K562 (cell line): ENCODE results near the gene OPHN1. TPM values are rescaled to one million over a fixed set of nuclear protein-coding genes. Genes with fewer than 3 reads are reported as not detected.

Experiments
- ATAC-seq: fragments of 200-7000 bp; cut with Tn5 transposase; 3 replicates; pipeline ENCODE4 v1.9.1; 2020; ENCODE audit warnings: moderate library complexity
- BruUV-seq: library from RNA; stranded (reverse); fragments of 400-500 nt; replicated peaks from 2 replicates; lab custom pipeline; 2021; lab: Mats Ljungman, UMichigan
- CTCF ChIA-PET: fragments of 300-600 bp; formaldehyde crosslinking; extraction: SDS; loops from one replicate; lab custom pipeline; 2021; ENCODE audit warnings: low intra/inter-chr PET ratio; lab: Yijun Ruan, JAX
- POLR2A ChIA-PET: fragments of 300-600, 350-650 bp; sonication (Branson Sonifier 250); formaldehyde crosslinking; extraction: SDS; loops from one replicate; lab custom pipeline; 2021; ENCODE audit warnings: antibody characterized with exemption, inconsistent platforms; lab: Yijun Ruan, JAX
- DNase-seq, 4 experiments: peaks; one replicate each; pipeline versions ENCODE4 v3.0.0 to v3.0.0-alpha.2; 2011 to 2018; ENCODE audit warnings: low spot score in 3 of 4, mixed read lengths in 3 of 4; ENCODE audit errors: extremely low read depth in 1 of 4
- FAIRE-seq: peaks from 2 replicates; lab custom pipeline; 2011; peaks lifted over from hg19 to GRCh38; lab: Jason Lieb, UNC
- H2AFZ ChIP-seq: 2 replicates; pipeline ENCODE4 v1.6.0; 2011; ENCODE audit warnings: low read depth, low read length, control low read depth, inconsistent platforms
- H3K27ac ChIP-seq: fragments of 200-600 bp; 3 replicates; pipeline ENCODE4 v1.8.0; 2011; ENCODE audit warnings: low read depth, mild to moderate bottlenecking, control low read depth, inconsistent platforms, low read length, moderate library complexity, mixed read lengths; ENCODE audit errors: extremely low read depth
- H3K27me3 ChIP-seq, 2 experiments: fragments of 300-600 bp in 1 of 2; 2 replicates in 1 of 2; 3 replicates in 1 of 2; pipeline versions ENCODE4 v1.6.0 to v1.8.0; 2011; ENCODE audit warnings: inconsistent platforms in 2 of 2, low read length in 2 of 2, mild to moderate bottlenecking in 1 of 2, mixed read lengths in 1 of 2, moderate library complexity in 1 of 2; ENCODE audit not compliant: control insufficient read depth in 2 of 2, insufficient read depth in 2 of 2
- H3K36me3 ChIP-seq: fragments of 300-600 bp; 3 replicates; pipeline ENCODE4 v1.8.0; 2011; ENCODE audit warnings: mild to moderate bottlenecking, low read length, inconsistent platforms; ENCODE audit not compliant: control insufficient read depth, insufficient read depth
- H3K4me1 ChIP-seq, 2 experiments: fragments of 200-600 bp in 1 of 2; replicated peaks in 1 of 2; 2 replicates in 1 of 2; 3 replicates in 1 of 2; pipeline versions ENCODE4 v1.5.1 to v1.8.0; 2011; ENCODE audit warnings: inconsistent platforms in 2 of 2, low read length in 2 of 2, mild to moderate bottlenecking in 1 of 2, mixed read lengths in 1 of 2, moderate library complexity in 1 of 2; ENCODE audit not compliant: control insufficient read depth in 2 of 2, insufficient read depth in 2 of 2
- H3K4me2 ChIP-seq: 2 replicates; pipeline ENCODE4 v1.6.1; 2011; ENCODE audit warnings: low read length, control low read depth, inconsistent platforms, mixed read lengths; ENCODE audit not compliant: insufficient read depth
- H3K4me3 ChIP-seq: fragments of 200-600 bp; sonication (generic), shearing (Covaris generic); 2 replicates; pipeline ENCODE4 v1.5.1; 2016; ENCODE audit warnings: control low read depth, inconsistent platforms
- H3K79me2 ChIP-seq: fragments of 200-600 bp; 3 replicates; pipeline ENCODE4 v1.8.0; 2011; ENCODE audit warnings: low read length, inconsistent platforms; ENCODE audit not compliant: control insufficient read depth, insufficient read depth
- H3K9ac ChIP-seq, 2 experiments: 2 replicates each; pipeline versions ENCODE4 v1.6.0 to v1.6.1; 2011; ENCODE audit warnings: low read depth in 2 of 2, low read length in 2 of 2, control low read depth in 1 of 2, inconsistent platforms in 1 of 2, mild to moderate bottlenecking in 1 of 2, mixed read lengths in 1 of 2; ENCODE audit not compliant: insufficient read depth in 1 of 2
- H3K9me1 ChIP-seq: one replicate; pipeline ENCODE4 v1.6.0; 2011; ENCODE audit warnings: inconsistent platforms, mild to moderate bottlenecking, low read length, moderate library complexity; ENCODE audit not compliant: control insufficient read depth, insufficient read depth
- H3K9me3 ChIP-seq: replicated peaks from 2 replicates; pipeline ENCODE4 v1.5.1; 2011; ENCODE audit warnings: low read depth, low read length, inconsistent platforms; ENCODE audit not compliant: control insufficient read depth, insufficient read depth
- H4K20me1 ChIP-seq: replicated peaks from 2 replicates; pipeline ENCODE4 v1.6.1; 2011; ENCODE audit warnings: low read length, inconsistent platforms, mixed read lengths; ENCODE audit not compliant: control insufficient read depth, insufficient read depth
- CEBPB ChIP-seq: fragments of 450-650 bp; IDR thresholded peaks from 2 replicates; pipeline ENCODE4 v1.6.1; 2016; ENCODE audit warnings: missing genetic modification characterization, missing compliant biosample characterization
- HDAC1 ChIP-seq, 2 experiments: fragments of 450-650 bp; IDR thresholded peaks; 2 replicates each; pipeline ENCODE4 v1.6.1; 2016 to 2017; ENCODE audit warnings: inconsistent platforms in 1 of 2, mild to moderate bottlenecking in 1 of 2, moderate library complexity in 1 of 2
- NBN ChIP-seq: fragments of 450-650 bp; IDR thresholded peaks from 2 replicates; pipeline ENCODE4 v1.6.1; 2016; ENCODE audit warnings: low read depth, mild to moderate bottlenecking
- SMAD1 ChIP-seq: fragments of 150-350 bp; IDR thresholded peaks from 2 replicates; pipeline ENCODE4 v1.6.1; 2014; ENCODE audit warnings: low read length, low read depth; ENCODE audit not compliant: partially characterized antibody
- SMC3 ChIP-seq: conservative IDR thresholded peaks from 2 replicates; pipeline ENCODE4 v1.6.1; 2011; ENCODE audit warnings: low read depth, low read length, improper control_type of control experiment; ENCODE audit not compliant: insufficient read depth
- STAG1 ChIP-seq: sonication (generic); formaldehyde crosslinking; IDR thresholded peaks from 2 replicates; pipeline ENCODE4 v1.5.0; 2020; ENCODE audit warnings: missing genetic modification reagents, borderline replicate concordance
- YY1 ChIP-seq, 3 experiments: IDR thresholded peaks; 2 replicates each; pipeline ENCODE4 v1.6.1; 2011; ENCODE audit warnings: low read length in 2 of 3, mild to moderate bottlenecking in 2 of 3, moderate library complexity in 2 of 3, borderline replicate concordance in 1 of 3, control low read depth in 1 of 3, low read depth in 1 of 3; ENCODE audit not compliant: insufficient read depth in 3 of 3, insufficient replicate concordance in 2 of 3, control insufficient read depth in 1 of 3, insufficient read length in 1 of 3; ENCODE audit errors: extremely low read depth in 1 of 3
- ZNF699 ChIP-seq: fragments of 250-450 bp; sonication (Bioruptor Pico); IDR thresholded peaks from 2 replicates; pipeline ENCODE4 v1.8.0; 2021; ENCODE audit warnings: mild to moderate bottlenecking, moderate library complexity; ENCODE audit not compliant: insufficient replicate concordance
- WGBS: fragments of 100-300 bp; shearing (Covaris generic); methylation state at CpG from one replicate; pipeline ENCODE4 v1.1.6; 2016; ENCODE audit warnings: low coverage, mixed read lengths; ENCODE audit not compliant: insufficient coverage; ENCODE audit errors: missing lambda C conversion rate; 5-methylcytosine and 5-hydroxymethylcytosine counted together
- in situ Hi-C: fragments of 300-500 bp; cut with MboI; formaldehyde crosslinking; loops from 4 replicates; pipeline ENCODE4 v1.15.0; 2018; ENCODE audit warnings: inconsistent platforms, mixed read lengths
- intact Hi-C: fragments of 100-400 bp; cut with micrococcal nuclease; formaldehyde crosslinking; loops from 2 replicates; pipeline ENCODE4 v1.14.2; 2022
- polyA plus RNA-seq, 8 experiments: library from polyadenylated mRNA; depleted of rRNA in 4 of 8; stranded (reverse) in 5 of 8; unstranded in 3 of 8; fragments of >200 nt; fragmentation: Nextera tagmentation in 2 of 8; fragmentation: Illumina TruSeq in 1 of 8; extraction: Ambion mirVana in 2 of 8; extraction: Trizol in 1 of 8; gene quantifications; 2 replicates each; pipeline versions ENCODE4 v1.2.1 to v1.2.3, GENCODE V29; 2011 to 2014; ENCODE audit warnings: inconsistent platforms in 1 of 8, missing spikeins in 1 of 8
- total RNA-seq, 7 experiments: library from RNA; depleted of rRNA in 6 of 7; stranded (reverse); fragments of >200 nt in 6 of 7; fragmentation: Illumina TruSeq in 2 of 7; extraction: Trizol in 2 of 7; gene quantifications; 2 replicates each; pipeline versions ENCODE4 v1.2.1 to v1.2.3, GENCODE V29; 2011 to 2021; ENCODE audit warnings: low replicate concordance in 1 of 7
- TF ChIP-seq, protein P1 (sequence below): fragments of 250-450 bp; sonication (Bioruptor Pico); IDR thresholded peaks from 2 replicates; pipeline ENCODE4 v1.9.0; 2021; ENCODE audit warnings: mild to moderate bottlenecking, inconsistent platforms
- TF ChIP-seq, protein P2 (sequence below): IDR thresholded peaks from 2 replicates; pipeline ENCODE4 v1.6.1; 2012; ENCODE audit warnings: low read depth, low read length, improper control_type of control experiment, borderline replicate concordance
- TF ChIP-seq, protein P3 (sequence below): fragments of 450-650 bp; IDR thresholded peaks from 2 replicates; pipeline ENCODE4 v1.7.1; 2018; ENCODE audit warnings: mild to moderate bottlenecking, low read depth; ENCODE audit not compliant: partially characterized antibody

The OPHN1 gene
- total and polyA plus RNA-seq, 9 of the 15 experiments (the other 6 are each of a cell fraction or from before 2014, with no cell fraction given) = 0.28 to 1.8 (median 1.0) TPM

DNA sequence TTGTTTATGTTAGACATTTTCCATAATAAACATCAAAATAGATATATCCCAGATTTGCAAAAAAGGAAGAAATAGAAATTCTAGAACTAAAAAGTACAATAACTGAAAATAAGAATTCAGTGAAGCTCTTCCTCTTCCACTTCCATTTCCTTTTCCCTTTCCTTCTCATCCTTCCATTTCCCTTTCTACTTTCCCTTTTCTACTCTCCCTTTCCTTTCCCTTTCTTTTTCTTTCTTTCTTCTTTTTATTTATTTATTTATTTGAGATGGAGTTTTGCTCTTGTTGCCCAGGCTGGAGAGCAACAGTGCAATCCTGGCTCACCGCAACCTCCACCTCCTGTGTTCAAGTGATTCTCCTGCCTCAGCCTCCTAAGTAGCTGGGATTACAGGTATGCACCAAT is 30.6 kb upstream of the OPHN1 start (continued):
- no peak for TF ChIP-seq STAG1

GRCh38 chrX:68462653-68463052 is 29.4 kb upstream of the OPHN1 start:
- H3K36me3 ChIP-seq = no peaks in the 10 kb centered on the region
- H3K27ac ChIP-seq = peak overlapping the region; percentile 47; the same call in 2 of the 3 replicates
- no TSS peak for BruUV-seq
- in situ Hi-C loops = no loop called here
- peak overlapping the region; percentile 90 for H2AFZ ChIP-seq
- WGBS = 4% methylated on average over 8 of the region's 8 CpGs
- FAIRE-seq (peak; percentile 92), DNase-seq (peak in 3 of 4 experiments; percentile 8 to 67 (median 10)), ATAC-seq (peak; percentile 92)
- ChIA-PET POLR2A (no interaction called here), CTCF (interaction anchor here (0.7 kb wide), 2 partner anchors 9 to 265 kb away, joined by 3 to 4 read pairs; no protein-coding TSS in a partner anchor)
- H4K20me1 ChIP-seq = no peaks in the 10 kb centered on the region
- no peaks in the 10 kb centered on the region for H3K79me2 ChIP-seq
- no peaks in the 10 kb centered on the region for H3K4me1 ChIP-seq
- H3K9me3 ChIP-seq = no peaks in the 10 kb centered on the region
- H3K4me2 ChIP-seq = no peak overlapping the region; the same call in 1 of the 2 replicates
- H3K27me3 ChIP-seq = no peaks in the 10 kb centered on the region; a peak in 1 of 5 replicates
- no peak overlapping the region; a peak in 1 of 4 replicates for H3K9ac ChIP-seq
- no peaks in the 10 kb centered on the region for H3K9me1 ChIP-seq
- H3K4me3 ChIP-seq = no peak overlapping the region
- intact Hi-C loops = loop anchor here (5.0 kb wide), 3 partner anchors 230 to 280 kb away; no protein-coding TSS in a partner anchor
- TF ChIP-seq ZNF699 (no peak), SMAD1 (no peak), HDAC1 (IDR thresholded peaks at IDR 0.05) (peak in 1 of 2 experiments; percentile 78; a peak in 1 of 4 replicates), NBN (0 out of 2 replicates have a peak, but pooled peaks have one; percentile 68), YY1 (IDR thresholded peaks at IDR 0.05; ENCODE audit: borderline replicate concordance in 1 of 3, control insufficient read depth in 1 of 3, extremely low read depth in 1 of 3, insufficient read depth in 3 of 3, insufficient read length in 1 of 3, insufficient replicate concordance in 2 of 3, low read depth in 1 of 3, low read length in 2 of 3) (peak in 2 of 3 experiments; percentile 25 to 84), CEBPB (tag) (no peak), SMC3 (peak; percentile 38; the same call in 1 of the 2 replicates)
- TF ChIP-seq, protein P1, sequence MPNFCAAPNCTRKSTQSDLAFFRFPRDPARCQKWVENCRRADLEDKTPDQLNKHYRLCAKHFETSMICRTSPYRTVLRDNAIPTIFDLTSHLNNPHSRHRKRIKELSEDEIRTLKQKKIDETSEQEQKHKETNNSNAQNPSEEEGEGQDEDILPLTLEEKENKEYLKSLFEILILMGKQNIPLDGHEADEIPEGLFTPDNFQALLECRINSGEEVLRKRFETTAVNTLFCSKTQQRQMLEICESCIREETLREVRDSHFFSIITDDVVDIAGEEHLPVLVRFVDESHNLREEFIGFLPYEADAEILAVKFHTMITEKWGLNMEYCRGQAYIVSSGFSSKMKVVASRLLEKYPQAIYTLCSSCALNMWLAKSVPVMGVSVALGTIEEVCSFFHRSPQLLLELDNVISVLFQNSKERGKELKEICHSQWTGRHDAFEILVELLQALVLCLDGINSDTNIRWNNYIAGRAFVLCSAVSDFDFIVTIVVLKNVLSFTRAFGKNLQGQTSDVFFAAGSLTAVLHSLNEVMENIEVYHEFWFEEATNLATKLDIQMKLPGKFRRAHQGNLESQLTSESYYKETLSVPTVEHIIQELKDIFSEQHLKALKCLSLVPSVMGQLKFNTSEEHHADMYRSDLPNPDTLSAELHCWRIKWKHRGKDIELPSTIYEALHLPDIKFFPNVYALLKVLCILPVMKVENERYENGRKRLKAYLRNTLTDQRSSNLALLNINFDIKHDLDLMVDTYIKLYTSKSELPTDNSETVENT (CRISPR knock-in tag) = no peak
- TF ChIP-seq, protein P2, sequence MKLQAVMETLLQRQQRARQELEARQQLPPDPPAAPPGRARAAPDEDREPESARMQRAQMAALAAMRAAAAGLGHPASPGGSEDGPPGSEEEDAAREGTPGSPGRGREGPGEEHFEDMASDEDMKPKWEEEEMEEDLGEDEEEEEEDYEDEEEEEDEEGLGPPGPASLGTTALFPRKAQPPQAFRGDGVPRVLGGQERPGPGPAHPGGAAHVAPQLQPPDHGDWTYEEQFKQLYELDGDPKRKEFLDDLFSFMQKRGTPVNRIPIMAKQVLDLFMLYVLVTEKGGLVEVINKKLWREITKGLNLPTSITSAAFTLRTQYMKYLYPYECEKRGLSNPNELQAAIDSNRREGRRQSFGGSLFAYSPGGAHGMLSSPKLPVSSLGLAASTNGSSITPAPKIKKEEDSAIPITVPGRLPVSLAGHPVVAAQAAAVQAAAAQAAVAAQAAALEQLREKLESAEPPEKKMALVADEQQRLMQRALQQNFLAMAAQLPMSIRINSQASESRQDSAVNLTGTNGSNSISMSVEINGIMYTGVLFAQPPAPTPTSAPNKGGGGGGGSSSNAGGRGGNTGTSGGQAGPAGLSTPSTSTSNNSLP = peak; percentile 46; the same call in 1 of the 2 replicates
- TF ChIP-seq, protein P3, sequence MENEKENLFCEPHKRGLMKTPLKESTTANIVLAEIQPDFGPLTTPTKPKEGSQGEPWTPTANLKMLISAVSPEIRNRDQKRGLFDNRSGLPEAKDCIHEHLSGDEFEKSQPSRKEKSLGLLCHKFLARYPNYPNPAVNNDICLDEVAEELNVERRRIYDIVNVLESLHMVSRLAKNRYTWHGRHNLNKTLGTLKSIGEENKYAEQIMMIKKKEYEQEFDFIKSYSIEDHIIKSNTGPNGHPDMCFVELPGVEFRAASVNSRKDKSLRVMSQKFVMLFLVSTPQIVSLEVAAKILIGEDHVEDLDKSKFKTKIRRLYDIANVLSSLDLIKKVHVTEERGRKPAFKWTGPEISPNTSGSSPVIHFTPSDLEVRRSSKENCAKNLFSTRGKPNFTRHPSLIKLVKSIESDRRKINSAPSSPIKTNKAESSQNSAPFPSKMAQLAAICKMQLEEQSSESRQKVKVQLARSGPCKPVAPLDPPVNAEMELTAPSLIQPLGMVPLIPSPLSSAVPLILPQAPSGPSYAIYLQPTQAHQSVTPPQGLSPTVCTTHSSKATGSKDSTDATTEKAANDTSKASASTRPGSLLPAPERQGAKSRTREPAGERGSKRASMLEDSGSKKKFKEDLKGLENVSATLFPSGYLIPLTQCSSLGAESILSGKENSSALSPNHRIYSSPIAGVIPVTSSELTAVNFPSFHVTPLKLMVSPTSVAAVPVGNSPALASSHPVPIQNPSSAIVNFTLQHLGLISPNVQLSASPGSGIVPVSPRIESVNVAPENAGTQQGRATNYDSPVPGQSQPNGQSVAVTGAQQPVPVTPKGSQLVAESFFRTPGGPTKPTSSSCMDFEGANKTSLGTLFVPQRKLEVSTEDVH = peak; percentile 65
